G401.6 (cell line): ENCODE results near the gene ITK.

ENCODE experiments used
- FAIRE-seq: peaks from 2 replicates; lab custom pipeline; 2012; peaks lifted over from hg19 to GRCh38; lab: Jason Lieb, UNC

Gene ITK

DNA sequence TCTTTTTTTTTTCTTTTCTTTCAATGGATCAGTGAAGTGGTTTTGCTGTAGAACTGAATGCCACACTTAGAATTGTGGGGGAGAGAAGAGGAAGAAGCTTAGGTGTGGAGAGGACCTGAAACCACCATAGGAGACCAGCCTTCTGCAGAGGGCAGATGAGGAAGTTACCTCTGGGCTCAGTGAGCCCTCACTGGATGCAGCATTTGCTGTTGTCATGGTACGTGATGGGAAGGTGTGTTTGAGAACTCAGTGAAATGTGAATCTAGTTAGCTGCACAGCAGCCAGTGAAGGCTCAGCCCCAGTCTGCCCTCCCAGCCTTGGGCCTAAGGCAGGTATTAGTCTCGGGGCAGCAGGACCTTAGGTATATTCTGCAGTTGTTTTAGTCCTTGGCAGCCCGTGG is 102.8 kb downstream of the ITK start:
- FAIRE-seq: no peak

DNA sequence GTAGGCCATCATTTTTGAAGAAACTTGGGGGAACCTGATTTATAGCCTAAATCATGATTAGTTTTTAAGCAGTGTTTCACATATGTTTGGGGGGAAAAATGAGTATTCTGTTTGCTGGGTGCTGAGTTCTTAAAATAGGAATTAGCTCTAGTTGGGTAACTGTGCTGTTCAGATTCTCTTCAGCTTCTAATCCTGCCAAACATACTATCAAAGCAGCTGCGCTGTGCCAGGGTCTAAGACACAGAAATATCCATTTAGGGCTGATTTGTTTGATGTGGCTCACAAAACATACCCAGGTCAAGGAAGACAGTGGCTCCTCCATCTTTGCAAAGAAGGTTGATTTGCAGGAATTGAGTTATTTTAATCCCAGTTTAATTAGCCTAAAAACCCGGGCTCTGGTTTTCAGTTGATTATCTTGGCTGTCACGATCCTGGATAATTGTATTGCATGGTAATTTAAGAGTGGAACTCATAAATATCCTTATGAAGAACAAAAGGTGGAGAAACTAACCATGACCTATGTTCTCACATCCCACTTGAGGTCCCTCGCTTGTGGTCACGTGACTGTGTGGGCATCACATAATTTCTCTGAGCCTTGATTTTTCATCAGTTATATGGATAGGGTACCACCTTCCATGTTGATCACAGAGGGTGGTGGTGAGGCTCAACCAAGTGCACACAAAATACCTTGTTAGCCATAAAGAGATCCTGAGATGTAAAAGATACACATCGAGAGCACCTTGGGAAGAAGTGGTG is 104.0 kb downstream of the ITK start:
- no peak for FAIRE-seq

DNA sequence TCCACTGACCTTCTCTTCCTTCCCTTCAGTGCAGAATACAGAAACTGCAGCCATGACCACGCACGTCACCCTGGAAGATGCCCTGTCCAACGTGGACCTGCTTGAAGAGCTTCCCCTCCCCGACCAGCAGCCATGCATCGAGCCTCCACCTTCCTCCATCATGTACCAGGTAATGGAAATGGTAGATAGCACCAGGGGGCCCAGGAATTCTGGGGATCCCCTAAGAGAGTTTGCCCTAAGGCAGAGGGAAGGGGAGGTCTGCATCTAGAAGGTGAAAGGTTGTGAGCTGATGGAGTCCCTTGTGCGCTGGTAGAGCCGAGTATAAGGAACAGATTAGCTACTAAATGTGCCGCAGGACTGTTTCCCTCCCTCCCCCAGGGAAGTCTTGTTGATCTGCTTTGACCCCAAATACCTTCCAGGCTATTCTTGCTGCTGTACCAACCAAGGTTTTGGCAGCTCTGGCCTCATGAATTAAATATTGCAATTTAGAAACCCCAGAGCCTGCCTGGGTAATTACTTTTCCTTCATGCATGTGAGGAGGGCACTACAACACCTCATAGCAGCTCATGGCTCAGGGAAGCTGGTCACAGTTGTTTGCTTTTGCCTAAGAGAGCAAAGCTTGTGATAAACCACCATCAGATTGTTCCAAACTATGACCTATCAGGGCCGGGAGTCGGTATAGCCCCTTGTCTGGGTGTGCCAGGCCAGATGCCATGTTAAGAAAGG is 104.8 kb downstream of the ITK start:
- no peak for FAIRE-seq

DNA sequence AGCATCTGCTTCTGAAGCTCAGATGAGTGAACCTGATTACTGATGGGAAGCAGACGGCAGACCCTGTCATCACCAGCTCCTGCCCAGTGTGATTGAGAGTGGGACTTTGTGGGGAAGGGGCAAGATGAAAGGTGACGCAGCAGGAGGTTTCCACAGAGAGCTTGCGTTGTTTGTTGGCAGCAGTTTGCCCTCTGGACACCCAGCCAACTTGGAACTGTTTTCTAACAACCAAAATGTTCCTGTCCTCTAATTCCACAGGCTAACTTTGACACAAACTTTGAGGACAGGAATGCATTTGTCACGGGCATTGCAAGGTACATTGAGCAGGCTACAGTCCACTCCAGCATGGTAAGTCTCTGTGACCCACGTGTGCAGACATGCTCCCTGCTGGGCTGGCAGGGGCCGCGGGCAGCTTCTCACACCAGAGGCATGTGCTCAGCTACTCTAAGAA is 106.1 kb downstream of the ITK start:
- FAIRE-seq: no peak

DNA sequence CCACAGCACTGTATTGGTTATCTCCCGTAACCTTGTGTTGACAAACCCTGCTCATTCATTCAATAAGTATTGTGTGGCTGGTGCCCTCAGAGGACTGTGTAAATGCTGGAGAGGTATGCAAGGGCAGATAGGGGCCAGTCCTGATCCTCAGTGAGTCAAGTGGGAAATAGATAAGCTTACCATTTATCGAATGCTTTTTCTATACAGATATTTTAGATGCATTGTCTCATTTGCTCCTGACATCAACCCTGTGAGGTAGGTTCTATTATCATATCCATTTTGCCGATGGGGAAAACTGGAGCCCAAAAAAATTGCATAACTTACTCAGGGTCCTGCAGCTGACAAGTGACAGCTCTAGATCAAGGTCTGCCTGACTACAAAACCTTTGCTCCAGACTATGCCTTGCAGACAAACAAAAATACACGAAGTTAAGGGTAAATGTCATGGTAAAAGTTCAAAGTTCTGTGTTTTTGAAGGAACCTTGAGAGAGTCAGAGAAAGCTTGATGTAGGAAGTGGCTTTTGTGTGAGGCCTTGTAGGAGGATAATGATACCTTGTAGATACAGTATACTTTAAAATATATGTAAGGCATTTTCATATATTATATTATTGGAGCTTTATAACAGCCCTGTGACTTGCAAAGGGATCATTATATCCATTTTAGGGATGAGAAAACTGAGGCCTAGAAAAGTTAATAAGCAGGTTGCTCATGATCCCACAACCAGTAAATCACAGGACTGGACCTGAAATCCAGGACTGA is 107.9 kb downstream of the ITK start:
- no peak for FAIRE-seq

DNA sequence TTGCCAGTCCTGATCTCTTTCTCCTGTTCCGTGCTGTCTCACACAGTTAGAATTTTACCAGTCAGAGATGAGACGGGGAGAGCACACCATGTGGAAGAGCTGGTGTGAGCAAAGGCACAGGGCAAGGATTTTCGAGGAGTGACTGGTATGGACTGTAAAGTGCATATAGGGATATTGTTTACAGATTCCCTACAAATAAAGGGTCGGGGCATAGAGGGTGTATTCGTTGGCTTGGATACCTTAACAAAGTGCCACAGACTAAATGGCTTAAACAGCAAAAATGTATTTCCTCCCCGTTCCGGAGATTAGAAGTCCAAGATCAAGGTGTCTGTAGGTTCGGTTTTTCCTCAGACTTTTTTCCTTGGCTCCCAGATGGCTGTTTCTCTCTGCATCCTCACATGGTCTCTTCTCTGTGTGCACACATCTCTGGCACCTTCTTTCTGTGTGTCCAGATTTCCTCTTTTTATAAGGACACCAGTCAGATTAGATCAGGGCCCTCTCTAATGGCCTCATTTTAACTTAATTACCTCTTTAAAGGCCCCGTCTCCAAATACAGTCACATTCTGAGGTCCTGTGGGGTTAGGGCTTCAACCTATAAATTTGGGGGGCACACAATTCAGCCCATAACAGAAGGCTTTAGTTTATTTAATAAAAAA is 108.7 kb downstream of the ITK start:
- FAIRE-seq: no peak

DNA sequence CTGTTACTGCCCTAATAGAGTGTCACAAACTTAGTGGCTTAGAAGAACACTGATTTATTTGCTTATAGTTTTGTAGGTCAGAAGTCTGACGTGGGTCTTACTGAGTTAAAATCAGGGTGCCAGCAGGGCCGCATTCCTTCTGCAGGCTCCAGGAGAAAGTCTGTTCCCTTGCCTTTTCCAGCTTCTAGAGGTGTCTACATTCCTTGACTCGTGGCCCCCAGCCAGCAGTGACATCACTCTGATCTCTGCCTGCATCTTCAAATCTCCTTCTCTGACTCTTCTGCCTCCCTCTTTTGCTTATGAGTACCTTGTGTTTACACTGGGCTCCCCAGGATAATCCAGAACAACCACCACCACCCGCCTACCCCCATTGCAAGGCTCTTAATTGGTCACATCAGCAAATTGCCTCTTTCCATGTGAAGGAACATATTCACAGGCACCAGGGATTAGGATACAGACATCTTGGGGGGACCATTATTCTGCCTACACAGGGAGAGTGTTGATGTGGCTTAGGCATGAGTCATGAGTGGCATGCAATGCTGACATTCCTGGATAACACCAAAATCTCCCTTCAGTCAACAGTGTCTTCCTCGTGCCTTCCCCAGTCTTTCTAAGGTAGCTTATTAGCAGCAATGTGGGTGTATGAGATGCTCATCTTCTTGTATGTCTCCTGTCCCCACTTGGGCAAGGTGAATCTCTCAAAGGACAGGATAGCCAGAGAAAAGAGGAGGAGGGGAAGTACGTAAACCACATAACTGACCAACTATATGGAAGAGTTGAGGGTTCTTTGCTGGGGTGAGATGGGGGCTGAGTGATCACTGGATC is 109.7 kb downstream of the ITK start:
- FAIRE-seq: no peak

DNA sequence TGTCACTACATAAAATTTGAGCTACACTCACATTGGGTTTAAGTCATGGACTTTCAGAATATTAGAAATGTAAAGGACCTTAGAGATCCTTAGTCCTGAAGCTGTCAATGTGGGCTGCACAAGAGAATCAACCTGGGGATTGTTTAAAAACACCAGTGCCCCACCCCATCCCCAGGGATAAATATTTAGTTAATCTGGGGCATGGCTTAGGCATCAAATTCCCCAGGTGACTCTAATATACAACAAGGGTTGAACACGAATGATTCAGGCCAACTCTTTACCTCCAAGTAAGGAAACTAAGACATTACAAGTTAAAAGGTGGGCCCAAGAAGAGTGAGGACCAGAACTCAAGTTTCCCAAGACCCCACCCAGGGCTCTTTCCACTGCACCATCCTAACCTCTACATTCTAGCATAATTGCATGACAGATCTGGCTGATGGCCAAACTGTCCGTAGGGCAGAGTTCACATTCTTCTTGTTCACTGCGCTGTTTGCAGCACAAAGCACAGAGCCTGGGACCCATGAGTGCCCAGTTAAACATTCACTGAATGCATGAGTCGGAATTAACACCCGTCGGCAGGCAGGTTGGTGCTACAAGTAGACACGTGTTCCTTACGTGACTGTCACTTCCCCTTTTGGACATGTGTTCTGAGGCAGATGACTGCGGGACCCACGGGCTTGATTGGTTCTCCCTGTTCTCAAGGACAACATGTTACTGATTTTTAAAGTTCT is 110.5 kb downstream of the ITK start:
- FAIRE-seq: no peak

DNA sequence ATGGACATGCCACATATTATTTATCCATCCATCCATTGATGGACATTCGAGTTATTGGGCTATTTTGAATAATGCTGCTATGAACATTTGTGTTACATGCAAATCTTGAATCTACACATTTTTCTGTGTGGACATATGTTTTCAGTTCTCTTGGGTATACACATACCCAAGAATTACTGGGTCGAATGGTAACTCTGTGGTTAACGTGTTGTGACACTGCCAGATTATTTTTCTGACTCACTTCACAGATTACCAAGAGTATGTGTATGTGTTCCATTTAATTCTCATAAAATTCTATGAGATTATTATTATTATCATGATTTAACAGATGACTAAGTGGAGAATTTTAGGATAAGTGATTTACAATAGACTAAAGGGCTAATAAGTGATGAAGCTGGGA is 112.0 kb downstream of the ITK start:
- FAIRE-seq: no peak

DNA sequence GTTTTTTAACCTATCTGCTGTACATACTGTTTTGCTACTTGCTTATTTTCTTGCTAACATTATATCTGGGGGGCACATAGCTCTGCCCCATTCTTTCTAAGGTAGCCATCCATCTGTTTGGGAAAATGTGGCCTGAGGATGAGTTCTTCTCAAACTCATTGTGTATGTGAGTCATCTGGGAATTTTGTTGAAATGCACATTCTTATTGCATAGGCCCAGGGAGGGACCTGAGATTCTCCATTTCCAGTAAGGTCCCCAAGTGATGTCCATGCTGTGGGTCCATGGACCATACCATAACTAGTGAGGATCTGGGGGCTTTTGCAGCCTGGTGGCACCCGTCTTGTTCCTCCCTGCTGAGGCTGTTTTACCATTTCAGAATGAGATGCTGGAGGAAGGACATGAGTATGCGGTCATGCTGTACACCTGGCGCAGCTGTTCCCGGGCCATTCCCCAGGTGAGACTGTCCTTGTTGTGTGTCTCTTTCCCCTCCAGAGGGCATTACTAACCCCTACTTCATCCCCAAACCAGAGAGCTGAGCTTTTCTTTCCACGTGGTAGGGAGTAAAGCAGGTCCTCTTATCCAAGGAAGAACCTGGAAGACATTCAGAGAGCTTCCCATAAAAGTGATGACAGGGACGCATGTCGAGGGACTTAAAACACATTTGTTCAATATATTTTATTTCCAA is 113.9 kb downstream of the ITK start:
- FAIRE-seq: no peak

DNA sequence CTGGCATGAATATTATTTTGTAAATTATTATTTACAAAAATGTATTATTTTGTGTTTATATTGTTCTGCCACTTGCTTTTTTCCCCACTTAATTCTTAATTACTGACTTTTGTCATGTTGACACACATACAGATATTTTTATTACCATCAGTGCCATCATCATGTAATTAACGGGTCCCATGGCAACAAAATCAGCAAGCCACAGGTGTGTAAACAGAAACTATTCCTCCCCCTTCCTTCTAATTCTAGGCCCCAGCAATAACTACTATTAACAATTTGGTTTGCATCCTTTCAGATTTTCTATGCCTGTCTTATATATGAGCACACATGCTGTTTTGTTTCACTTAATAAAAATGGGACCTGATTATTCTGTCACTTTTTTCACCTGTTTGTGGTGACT is 114.6 kb downstream of the ITK start:
- FAIRE-seq: no peak

DNA sequence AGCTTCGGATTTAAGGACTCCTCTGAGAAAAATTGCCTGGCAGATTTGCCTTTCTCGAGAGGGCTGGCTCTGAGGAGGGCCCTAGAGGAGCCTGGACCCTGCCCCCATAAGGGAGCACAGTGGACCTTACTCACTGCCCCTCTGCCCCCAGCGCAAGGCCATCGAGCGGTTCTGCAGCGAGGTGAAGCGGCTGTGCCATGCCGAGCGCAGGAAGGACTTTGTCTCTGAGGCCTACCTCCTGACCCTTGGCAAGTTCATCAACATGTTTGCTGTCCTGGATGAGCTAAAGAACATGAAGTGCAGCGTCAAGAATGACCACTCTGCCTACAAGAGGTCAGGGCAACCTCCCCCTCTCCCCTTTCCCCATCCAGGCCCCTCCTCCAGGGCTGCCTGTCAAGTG is 119.9 kb downstream of the ITK start:
- no peak for FAIRE-seq

DNA sequence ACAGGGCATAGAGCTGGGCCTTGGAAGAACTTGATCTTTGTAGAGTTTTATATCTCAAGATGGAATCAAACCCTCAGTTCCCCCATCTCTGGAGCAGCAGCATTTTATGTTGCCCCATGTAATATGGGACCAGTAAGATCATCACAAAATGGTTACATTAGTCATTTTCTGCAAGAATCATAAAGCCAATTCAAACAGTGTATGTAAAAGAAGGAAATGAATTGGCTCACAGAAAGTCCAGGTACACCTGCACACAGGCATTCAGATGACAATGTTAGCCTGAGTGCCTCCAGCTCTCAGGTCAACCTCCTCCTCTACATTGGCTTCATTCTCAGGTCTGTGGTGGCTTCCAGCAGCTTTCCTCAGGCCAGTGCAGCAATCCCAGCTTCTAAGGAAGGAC is 120.4 kb downstream of the ITK start:
- FAIRE-seq: no peak

DNA sequence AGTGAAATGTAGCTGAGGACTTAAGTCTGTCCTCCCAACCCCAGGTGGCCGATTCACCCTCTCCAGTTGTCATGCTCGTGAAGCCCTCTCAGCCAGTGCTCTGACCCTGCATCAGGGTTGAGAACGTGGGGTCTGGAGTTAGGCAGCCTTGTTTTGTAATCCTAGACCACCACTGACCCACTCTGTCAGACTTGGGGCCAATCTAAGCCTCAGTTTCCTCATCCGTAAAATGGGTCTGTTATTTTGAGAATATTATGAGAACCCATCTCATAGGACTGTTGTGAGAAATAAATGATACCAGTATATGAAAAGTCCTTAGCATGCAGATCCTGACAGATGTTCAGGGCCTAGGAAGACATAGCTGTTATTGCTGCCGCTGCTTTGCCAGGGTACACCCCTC is 122.4 kb downstream of the ITK start:
- FAIRE-seq: no peak

DNA sequence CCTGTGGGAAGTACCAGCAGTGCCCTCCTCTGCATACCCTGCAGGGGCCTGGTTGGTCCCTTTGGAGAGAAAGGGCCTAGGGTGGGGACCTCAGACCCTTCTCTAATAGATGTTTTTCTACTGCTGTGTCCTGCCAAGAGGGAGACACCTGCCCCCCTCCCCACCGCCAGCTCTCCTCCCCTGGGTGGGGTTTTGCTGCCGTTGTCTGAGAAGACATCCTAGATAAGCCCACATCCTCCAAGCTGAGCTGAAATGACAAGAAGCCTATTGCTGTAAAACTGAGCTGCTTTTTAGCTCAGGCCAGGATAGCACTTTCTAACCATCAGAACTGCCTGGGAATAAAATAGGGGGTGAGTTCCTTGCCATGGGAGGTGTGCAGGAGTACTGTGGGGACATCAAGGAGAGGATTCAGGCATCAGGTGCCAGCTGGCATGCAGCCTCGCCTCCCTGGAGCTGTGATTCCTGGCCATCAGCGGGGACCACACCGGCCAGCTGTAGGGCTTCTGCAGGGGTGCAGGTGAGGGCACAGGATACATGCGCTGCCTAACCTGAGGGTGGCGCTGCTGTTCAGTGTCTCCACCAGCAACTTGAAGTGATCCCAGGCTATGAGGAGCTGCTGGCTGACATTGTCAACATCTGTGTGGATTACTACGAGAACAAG is 123.2 kb downstream of the ITK start:
- FAIRE-seq: no peak
